Upper lobe of right lung (tissue), 1 donor: ENCODE measurements around the gene RUNDC3A. TPM values are rescaled to one million over a fixed set of nuclear protein-coding genes. Genes with fewer than 3 reads are reported as not detected.

ENCODE experiments used
- ATAC-seq: fragments of 200-7000 bp; cut with Tn5 transposase; one replicate; pipeline ENCODE4 v1.9.1; 2020; ENCODE audit warnings: mild to moderate bottlenecking, moderate library complexity
- DNase-seq: peaks from one replicate; pipeline ENCODE4 v3.0.0-alpha.2; 2020
- H3K27ac ChIP-seq: fragments of 200-600 bp; one replicate; pipeline ENCODE4 v1.8.0; 2022
- H3K27me3 ChIP-seq: fragments of 200-600 bp; one replicate; pipeline ENCODE4 v1.8.0; 2022; ENCODE audit warnings: mild to moderate bottlenecking
- H3K36me3 ChIP-seq: fragments of 200-600 bp; one replicate; pipeline ENCODE4 v1.8.0; 2022
- H3K4me1 ChIP-seq: fragments of 200-600 bp; one replicate; pipeline ENCODE4 v1.8.0; 2022
- H3K4me3 ChIP-seq: fragments of 200-600 bp; one replicate; pipeline ENCODE4 v1.8.0; 2022; ENCODE audit warnings: mild to moderate bottlenecking
- H3K9me3 ChIP-seq: fragments of 200-600 bp; one replicate; pipeline ENCODE4 v1.8.0; 2022
- CTCF ChIP-seq: fragments of 200-600 bp; IDR thresholded peaks from one replicate; pipeline ENCODE4 v1.8.0; 2022; ENCODE audit warnings: antibody characterized with exemption
- intact Hi-C: fragments of 100-400 bp; cut with DNase I; formaldehyde crosslinking; loops from one replicate; pipeline ENCODE4 v1.11.0; 2022
- total RNA-seq: library from RNA; stranded (reverse); fragmentation: NEBNext Ultra II Directional; extraction: Animal tissue kit (Norgen Biotek cat#: 25700); gene quantifications from one replicate; pipeline ENCODE4 v1.2.1, GENCODE V29; 2021
- donor health status: DM: no; HTN: yes; CAD: no; lungs with severe emphysema.

Gene RUNDC3A
- total RNA-seq, 1 donor from 2014 or later: 0.32 TPM

DNA sequence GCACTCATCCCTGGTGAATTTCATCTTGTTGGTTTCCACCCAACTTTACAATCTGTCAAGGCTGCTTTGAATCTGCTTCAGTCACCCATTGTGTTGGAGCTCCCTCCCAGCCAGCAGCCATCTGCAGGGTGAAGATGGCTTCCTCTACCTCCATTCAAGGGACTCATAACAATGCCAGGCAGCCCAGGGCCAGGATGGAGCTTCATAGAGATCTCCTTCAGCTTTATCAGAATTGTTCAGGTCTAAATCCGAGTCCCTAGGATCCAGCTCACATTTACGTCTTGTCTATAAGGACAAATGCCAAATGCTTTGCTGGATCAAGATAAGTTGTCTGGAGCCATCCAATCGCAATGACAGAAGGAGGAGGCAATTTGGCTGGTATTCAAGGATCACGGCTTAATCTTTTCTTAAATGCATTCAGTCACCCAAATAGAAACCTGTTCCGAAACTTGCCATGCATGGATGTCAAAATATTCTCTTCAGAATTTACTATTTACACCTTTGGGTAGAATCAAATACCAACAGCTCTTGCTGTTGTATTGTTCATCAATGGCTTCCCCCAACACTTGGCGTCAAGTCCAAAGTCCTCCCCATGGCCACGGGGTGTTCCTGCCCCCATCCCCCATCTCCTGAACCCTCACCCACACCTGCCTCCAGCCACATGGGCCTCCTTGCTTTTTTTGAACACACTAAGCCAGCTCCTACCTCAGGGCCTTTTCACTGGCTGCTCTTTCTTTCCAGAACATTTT lies 59.0 kb downstream of the RUNDC3A start:
- peaks cover 12% of the 10 kb centered on the region for H3K4me1 ChIP-seq
- no peak for TF ChIP-seq CTCF
- intact Hi-C loops: no loop called here
- DNase-seq: no peak
- ATAC-seq: no peak
- H3K4me3 ChIP-seq: no peak overlapping the region
- no peaks in the 10 kb centered on the region for H3K27me3 ChIP-seq
- H3K9me3 ChIP-seq: no peaks in the 10 kb centered on the region
- H3K27ac ChIP-seq: no peak overlapping the region
- no peaks in the 10 kb centered on the region for H3K36me3 ChIP-seq

Other genes starting within 250 kb of the RUNDC3A start
- 39.8 TPM for gene LSM12, start 241.9 kb upstream of the RUNDC3A start, total RNA-seq
- gene G6PC3, start 237.9 kb upstream of the RUNDC3A start, total RNA-seq: 39.7 TPM
- gene HDAC5, start 185.0 kb upstream of the RUNDC3A start, total RNA-seq: 55.3 TPM
- 0.35 TPM for gene HROB, start 166.7 kb upstream of the RUNDC3A start, total RNA-seq
- gene ASB16, start 137.9 kb upstream of the RUNDC3A start, total RNA-seq: not detected
- 38.8 TPM for gene TMUB2, start 121.6 kb upstream of the RUNDC3A start, total RNA-seq
- 65.0 TPM for gene ATXN7L3, start 108.7 kb upstream of the RUNDC3A start, total RNA-seq
- gene UBTF, start 88.9 kb upstream of the RUNDC3A start, total RNA-seq: 62.6 TPM
- 0.43 TPM for gene SLC4A1, start 40.5 kb upstream of the RUNDC3A start, total RNA-seq
- gene SLC25A39, start 16.2 kb downstream of the RUNDC3A start, total RNA-seq: 76.8 TPM
- gene GRN, start 36.7 kb downstream of the RUNDC3A start, total RNA-seq: 722 TPM
- 1.8 TPM for gene FAM171A2, start 55.3 kb downstream of the RUNDC3A start, total RNA-seq
- gene ITGA2B, start 81.0 kb downstream of the RUNDC3A start, total RNA-seq: 4.6 TPM
- 40.7 TPM for gene GPATCH8, start 194.8 kb downstream of the RUNDC3A start, total RNA-seq
- gene FZD2, start 248.9 kb downstream of the RUNDC3A start, total RNA-seq: 8.7 TPM